Ovary (tissue), 3 donors: ENCODE measurements around the gene ICOSLG.
"Not testable (repeated sequence)": the region's sequence is repeated elsewhere in the genome, so short reads cannot be mapped to it uniquely, and the experiment has no call there.

Source experiments
- EP300 ChIP-seq: sonication (generic); formaldehyde crosslinking; IDR thresholded peaks from one replicate; pipeline ENCODE4 v1.6.1; 2017; ENCODE audit warnings: antibody characterized with exemption
- TF ChIP-seq, protein P1 (sequence below), 3 donors: fragments of 450-650 bp in 2 of 3; fragments of 200-600 bp in 1 of 3; IDR thresholded peaks; one replicate each; pipeline versions ENCODE4 v1.5.1 to v1.8.0; 2016 to 2022; ENCODE audit warnings: antibody characterized with exemption in 3 of 3, mild to moderate bottlenecking in 1 of 3
- donor health status: DM: no; HTN: no; CAD: no.

GRCh38 chr21:44241281-44241680 is 538 bp upstream of the ICOSLG start:
- TF ChIP-seq, protein P1, sequence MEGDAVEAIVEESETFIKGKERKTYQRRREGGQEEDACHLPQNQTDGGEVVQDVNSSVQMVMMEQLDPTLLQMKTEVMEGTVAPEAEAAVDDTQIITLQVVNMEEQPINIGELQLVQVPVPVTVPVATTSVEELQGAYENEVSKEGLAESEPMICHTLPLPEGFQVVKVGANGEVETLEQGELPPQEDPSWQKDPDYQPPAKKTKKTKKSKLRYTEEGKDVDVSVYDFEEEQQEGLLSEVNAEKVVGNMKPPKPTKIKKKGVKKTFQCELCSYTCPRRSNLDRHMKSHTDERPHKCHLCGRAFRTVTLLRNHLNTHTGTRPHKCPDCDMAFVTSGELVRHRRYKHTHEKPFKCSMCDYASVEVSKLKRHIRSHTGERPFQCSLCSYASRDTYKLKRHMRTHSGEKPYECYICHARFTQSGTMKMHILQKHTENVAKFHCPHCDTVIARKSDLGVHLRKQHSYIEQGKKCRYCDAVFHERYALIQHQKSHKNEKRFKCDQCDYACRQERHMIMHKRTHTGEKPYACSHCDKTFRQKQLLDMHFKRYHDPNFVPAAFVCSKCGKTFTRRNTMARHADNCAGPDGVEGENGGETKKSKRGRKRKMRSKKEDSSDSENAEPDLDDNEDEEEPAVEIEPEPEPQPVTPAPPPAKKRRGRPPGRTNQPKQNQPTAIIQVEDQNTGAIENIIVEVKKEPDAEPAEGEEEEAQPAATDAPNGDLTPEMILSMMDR (IDR thresholded peaks at IDR 0.05) = not testable (repeated sequence)
- TF ChIP-seq EP300 = not testable (repeated sequence)
